Esophagus muscularis mucosa (tissue), 3 donors: ENCODE measurements around the gene SCAND1.

Experiments used
- POLR2A ChIP-seq: fragments of 450-650 bp; IDR thresholded peaks from one replicate; pipeline ENCODE4 v1.6.1; 2017; ENCODE audit warnings: antibody characterized with exemption, moderate library complexity, mild to moderate bottlenecking, low read depth
- POLR2AphosphoS5 ChIP-seq, 2 donors: sonication (generic); formaldehyde crosslinking; IDR thresholded peaks; one replicate each; pipeline ENCODE4 v1.6.1; 2017; ENCODE audit warnings: antibody characterized with exemption in 2 of 2
- TF ChIP-seq, protein P1 (sequence below), 3 experiments: fragments of 200-600 bp in 2 of 3; fragments of 450-650 bp in 1 of 3; sonication (generic) in 2 of 3; IDR thresholded peaks; one replicate each; pipeline ENCODE4 v1.5.1; 2017 to 2019; ENCODE audit warnings: antibody characterized with exemption in 3 of 3, mild to moderate bottlenecking in 2 of 3, moderate library complexity in 1 of 3

DNA sequence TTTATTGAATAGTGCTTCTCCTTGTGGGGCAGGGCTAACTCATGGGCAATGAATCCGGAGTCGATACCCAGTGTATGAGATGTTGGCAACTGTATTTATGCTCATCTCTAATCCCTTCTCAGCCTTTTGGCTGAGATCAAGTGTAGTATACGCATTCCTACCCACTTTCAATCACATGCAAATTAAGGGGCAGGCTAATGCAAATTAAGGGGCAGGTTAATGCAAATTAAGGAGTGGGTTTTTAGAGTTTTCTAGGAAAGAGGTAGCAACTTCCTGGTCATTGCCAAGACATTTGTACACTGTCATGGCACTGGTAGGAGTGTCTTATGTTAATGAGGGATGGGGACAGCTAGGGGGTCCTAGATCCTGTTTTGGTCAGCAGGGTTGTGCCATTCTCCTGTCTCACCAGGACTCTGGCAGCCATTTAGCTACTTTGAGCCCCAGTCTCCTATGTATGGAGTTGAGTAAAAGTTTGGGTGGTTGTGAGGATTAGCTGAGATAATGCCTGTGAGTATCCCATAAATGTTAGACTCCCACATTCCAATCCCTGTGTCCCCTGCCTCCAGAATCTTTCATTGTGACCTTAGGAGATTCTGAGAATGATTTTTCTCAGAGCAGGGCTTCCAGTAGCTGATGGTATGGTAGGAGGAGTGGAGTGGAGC is 13.8 kb upstream of the SCAND1 start, which contains the start of gene CNBD2:
- TF ChIP-seq POLR2A: no peak
- TF ChIP-seq, protein P1, sequence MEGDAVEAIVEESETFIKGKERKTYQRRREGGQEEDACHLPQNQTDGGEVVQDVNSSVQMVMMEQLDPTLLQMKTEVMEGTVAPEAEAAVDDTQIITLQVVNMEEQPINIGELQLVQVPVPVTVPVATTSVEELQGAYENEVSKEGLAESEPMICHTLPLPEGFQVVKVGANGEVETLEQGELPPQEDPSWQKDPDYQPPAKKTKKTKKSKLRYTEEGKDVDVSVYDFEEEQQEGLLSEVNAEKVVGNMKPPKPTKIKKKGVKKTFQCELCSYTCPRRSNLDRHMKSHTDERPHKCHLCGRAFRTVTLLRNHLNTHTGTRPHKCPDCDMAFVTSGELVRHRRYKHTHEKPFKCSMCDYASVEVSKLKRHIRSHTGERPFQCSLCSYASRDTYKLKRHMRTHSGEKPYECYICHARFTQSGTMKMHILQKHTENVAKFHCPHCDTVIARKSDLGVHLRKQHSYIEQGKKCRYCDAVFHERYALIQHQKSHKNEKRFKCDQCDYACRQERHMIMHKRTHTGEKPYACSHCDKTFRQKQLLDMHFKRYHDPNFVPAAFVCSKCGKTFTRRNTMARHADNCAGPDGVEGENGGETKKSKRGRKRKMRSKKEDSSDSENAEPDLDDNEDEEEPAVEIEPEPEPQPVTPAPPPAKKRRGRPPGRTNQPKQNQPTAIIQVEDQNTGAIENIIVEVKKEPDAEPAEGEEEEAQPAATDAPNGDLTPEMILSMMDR (IDR thresholded peaks at IDR 0.05): no peak
- no peak for TF ChIP-seq POLR2AphosphoS5 (IDR thresholded peaks at IDR 0.05)
